ENCODE data around the gene TAF1. TPM values are rescaled to one million over a fixed set of nuclear protein-coding genes. Genes with fewer than 3 reads are reported as not detected.
"Not testable (repeated sequence)": the region's sequence is repeated elsewhere in the genome, so short reads cannot be mapped to it uniquely, and the experiment has no call there.

Gene TAF1, protein sequence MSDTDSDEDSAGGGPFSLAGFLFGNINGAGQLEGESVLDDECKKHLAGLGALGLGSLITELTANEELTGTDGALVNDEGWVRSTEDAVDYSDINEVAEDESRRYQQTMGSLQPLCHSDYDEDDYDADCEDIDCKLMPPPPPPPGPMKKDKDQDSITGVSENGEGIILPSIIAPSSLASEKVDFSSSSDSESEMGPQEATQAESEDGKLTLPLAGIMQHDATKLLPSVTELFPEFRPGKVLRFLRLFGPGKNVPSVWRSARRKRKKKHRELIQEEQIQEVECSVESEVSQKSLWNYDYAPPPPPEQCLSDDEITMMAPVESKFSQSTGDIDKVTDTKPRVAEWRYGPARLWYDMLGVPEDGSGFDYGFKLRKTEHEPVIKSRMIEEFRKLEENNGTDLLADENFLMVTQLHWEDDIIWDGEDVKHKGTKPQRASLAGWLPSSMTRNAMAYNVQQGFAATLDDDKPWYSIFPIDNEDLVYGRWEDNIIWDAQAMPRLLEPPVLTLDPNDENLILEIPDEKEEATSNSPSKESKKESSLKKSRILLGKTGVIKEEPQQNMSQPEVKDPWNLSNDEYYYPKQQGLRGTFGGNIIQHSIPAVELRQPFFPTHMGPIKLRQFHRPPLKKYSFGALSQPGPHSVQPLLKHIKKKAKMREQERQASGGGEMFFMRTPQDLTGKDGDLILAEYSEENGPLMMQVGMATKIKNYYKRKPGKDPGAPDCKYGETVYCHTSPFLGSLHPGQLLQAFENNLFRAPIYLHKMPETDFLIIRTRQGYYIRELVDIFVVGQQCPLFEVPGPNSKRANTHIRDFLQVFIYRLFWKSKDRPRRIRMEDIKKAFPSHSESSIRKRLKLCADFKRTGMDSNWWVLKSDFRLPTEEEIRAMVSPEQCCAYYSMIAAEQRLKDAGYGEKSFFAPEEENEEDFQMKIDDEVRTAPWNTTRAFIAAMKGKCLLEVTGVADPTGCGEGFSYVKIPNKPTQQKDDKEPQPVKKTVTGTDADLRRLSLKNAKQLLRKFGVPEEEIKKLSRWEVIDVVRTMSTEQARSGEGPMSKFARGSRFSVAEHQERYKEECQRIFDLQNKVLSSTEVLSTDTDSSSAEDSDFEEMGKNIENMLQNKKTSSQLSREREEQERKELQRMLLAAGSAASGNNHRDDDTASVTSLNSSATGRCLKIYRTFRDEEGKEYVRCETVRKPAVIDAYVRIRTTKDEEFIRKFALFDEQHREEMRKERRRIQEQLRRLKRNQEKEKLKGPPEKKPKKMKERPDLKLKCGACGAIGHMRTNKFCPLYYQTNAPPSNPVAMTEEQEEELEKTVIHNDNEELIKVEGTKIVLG (N-terminal part only)
- 11.1 TPM for polyA plus RNA-seq (2013, experiment 1 of 2)
- 10.6 TPM for polyA plus RNA-seq (2013, experiment 2 of 2)

DNA sequence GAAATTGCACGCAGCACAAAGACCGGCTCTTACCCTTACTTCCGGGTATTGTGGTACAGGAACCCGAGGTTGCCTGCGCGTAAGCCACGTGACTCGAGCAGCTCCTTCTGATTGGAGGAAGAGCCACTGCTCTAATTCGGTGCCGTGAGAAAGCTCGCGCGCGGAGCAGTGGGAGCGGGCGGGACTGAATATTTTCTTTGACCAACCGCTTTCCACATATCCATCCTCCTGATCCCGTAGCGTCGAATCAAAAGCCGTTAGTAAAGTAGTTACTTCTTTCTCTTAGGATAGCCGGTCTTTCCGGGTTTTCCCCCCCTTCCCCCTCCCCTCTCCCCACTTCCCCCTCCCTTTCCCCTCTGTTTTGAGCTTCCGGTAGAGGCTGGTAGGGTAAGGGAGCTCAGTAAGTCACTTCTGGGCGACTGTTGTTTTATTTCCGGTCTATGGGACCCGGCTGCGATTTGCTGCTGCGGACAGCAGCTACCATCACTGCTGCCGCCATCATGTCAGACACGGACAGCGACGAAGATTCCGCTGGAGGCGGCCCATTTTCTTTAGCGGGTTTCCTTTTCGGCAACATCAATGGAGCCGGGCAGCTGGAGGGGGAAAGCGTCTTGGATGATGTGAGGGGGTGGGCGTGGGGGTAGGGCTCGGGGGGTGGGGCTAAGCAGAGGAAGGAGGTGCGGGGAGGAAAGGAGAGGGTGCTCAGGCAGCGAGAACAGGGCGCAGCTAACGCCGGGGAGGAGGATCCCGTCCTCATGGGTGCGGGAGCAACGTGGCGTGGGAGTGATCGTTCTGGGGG lies at the start of gene TAF1:
Gene TAF1 (plus strand): TSS at position 483 of the 799 bp plus-strand sequence. CDS start 18 bp downstream, at position 501.
- H2AK5ac ChIP-seq (ENCODE audit: low read length): no peak within 1 kb of the TSS
- peak within 1 kb of the TSS; percentile 57 for H3K4me2 ChIP-seq (ENCODE audit: low read length)
- WGBS (ENCODE audit: extremely low coverage, insufficient coverage, low lambda C conversion rate): no CpG with 5 or more reads among the region's 51 CpGs
- H3K79me1 ChIP-seq (ENCODE audit: low read length): no peaks in the 10 kb centered on the region
- peak within 1 kb of the TSS; percentile 59 for H3K4ac ChIP-seq (ENCODE audit: low read depth, low read length)
- H3K4me3 ChIP-seq (ENCODE audit: low read length): peak within 1 kb of the TSS; percentile 85
- peak within 1 kb of the TSS; percentile 80 for H3K27ac ChIP-seq (ENCODE audit: low read depth, low read length)
- no peak within 1 kb of the TSS for H2BK15ac ChIP-seq (replicated peaks; ENCODE audit: low read depth)
- DNase-seq: peak; percentile 98
- peak within 1 kb of the TSS; percentile 80 for H3K18ac ChIP-seq (ENCODE audit: low read length)
- H3K36me3 ChIP-seq (ENCODE audit: control insufficient read depth, insufficient read depth, low read length): no peaks in the 10 kb centered on the region
- no peaks in the 10 kb centered on the region for H3K27me3 ChIP-seq (ENCODE audit: insufficient read depth, low read length, poor library complexity)
- no peak within 1 kb of the TSS for H4K8ac ChIP-seq (ENCODE audit: low read depth, low read length)
- H3K9ac ChIP-seq (ENCODE audit: low read length): peak within 1 kb of the TSS; percentile 95
- no peak within 1 kb of the TSS for H2BK5ac ChIP-seq (ENCODE audit: low read length)
- H3K23ac ChIP-seq (ENCODE audit: low read length): no peak within 1 kb of the TSS
- no peak within 1 kb of the TSS for H2BK120ac ChIP-seq (ENCODE audit: low read depth, low read length)
- peak within 1 kb of the TSS; percentile 96 for H3K56ac ChIP-seq (ENCODE audit: low read length)
- H3K4me1 ChIP-seq (ENCODE audit: control insufficient read depth, low read depth, low read length): no peaks in the 10 kb centered on the region
- H4K5ac ChIP-seq (ENCODE audit: low read length): no peak within 1 kb of the TSS
- peaks cover 17% of the 10 kb centered on the region for H3K79me2 ChIP-seq (ENCODE audit: control insufficient read depth, insufficient read depth, low read length)

DNA sequence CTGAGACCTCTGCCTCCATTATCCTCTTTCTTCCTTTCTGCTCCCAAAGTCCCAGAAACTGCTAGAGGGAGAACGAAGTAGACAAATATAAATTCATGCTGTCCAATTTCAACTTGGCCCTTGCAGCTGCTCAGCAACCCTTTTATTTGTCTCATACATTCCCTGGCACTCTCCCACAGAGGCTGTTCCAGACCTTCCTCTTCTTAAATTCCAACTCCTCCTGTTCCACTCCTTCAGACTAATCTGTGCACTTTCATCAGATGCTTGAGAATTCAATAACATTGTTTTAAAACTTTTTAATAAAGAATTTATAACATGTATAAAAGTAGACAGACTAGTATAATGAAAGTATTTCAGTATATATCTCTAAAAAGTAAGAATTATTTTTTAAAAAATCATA lies 49.2 kb upstream of the TAF1 start:
- H3K18ac ChIP-seq (ENCODE audit: low read length); H2BK15ac ChIP-seq (replicated peaks; ENCODE audit: low read depth); H3K79me1 ChIP-seq (ENCODE audit: low read length); H3K4me1 ChIP-seq (ENCODE audit: control insufficient read depth, low read depth, low read length); DNase-seq; H3K36me3 ChIP-seq (ENCODE audit: control insufficient read depth, insufficient read depth, low read length); H4K5ac ChIP-seq (ENCODE audit: low read length); H2AK5ac ChIP-seq (ENCODE audit: low read length); H3K27me3 ChIP-seq (ENCODE audit: insufficient read depth, low read length, poor library complexity); H3K9ac ChIP-seq (ENCODE audit: low read length); H3K79me2 ChIP-seq (ENCODE audit: control insufficient read depth, insufficient read depth, low read length); H2BK120ac ChIP-seq (ENCODE audit: low read depth, low read length); H3K56ac ChIP-seq (ENCODE audit: low read length); H2BK5ac ChIP-seq (ENCODE audit: low read length); H3K27ac ChIP-seq (ENCODE audit: low read depth, low read length); H3K4ac ChIP-seq (ENCODE audit: low read depth, low read length); H3K23ac ChIP-seq (ENCODE audit: low read length); H4K8ac ChIP-seq (ENCODE audit: low read depth, low read length); H3K4me3 ChIP-seq (ENCODE audit: low read length); H3K4me2 ChIP-seq (ENCODE audit: low read length): not testable (repeated sequence)
- no CpG with 5 or more reads among the region's 1 CpG for WGBS (ENCODE audit: extremely low coverage, insufficient coverage, low lambda C conversion rate)

DNA sequence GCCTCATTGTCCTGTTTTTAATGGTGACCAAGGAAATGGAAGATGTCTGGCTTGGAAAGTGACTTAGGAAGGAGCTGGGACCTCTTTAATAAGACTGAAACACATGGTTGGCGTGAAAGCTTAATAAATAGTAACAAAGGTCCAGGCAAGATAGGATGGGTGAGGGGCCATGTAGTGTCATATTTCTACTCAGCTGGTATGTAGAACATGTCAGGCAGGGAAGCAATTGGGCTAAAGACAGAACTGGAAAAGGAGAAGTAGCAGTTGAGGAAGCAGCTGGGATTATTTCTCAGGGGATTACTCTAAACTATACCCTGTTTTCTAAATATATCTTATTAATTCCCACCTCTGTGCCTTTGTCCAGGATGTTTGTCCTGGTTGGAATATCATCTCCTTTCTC lies 46.0 kb upstream of the TAF1 start:
- no peak overlapping the region for H3K27ac ChIP-seq (ENCODE audit: low read depth, low read length)
- no peak overlapping the region for H2BK5ac ChIP-seq (ENCODE audit: low read length)
- no peaks in the 10 kb centered on the region for H3K27me3 ChIP-seq (ENCODE audit: insufficient read depth, low read length, poor library complexity)
- H2BK120ac ChIP-seq (ENCODE audit: low read depth, low read length): no peak overlapping the region
- no peak overlapping the region for H3K4me2 ChIP-seq (ENCODE audit: low read length)
- H3K79me1 ChIP-seq (ENCODE audit: low read length): no peaks in the 10 kb centered on the region
- H3K79me2 ChIP-seq (ENCODE audit: control insufficient read depth, insufficient read depth, low read length): no peaks in the 10 kb centered on the region
- no peak overlapping the region for H3K23ac ChIP-seq (ENCODE audit: low read length)
- H3K4me3 ChIP-seq (ENCODE audit: low read length): no peak overlapping the region
- H3K36me3 ChIP-seq (ENCODE audit: control insufficient read depth, insufficient read depth, low read length): no peaks in the 10 kb centered on the region
- no peak overlapping the region for H4K5ac ChIP-seq (ENCODE audit: low read length)
- no peak overlapping the region for H3K56ac ChIP-seq (ENCODE audit: low read length)
- H4K8ac ChIP-seq (ENCODE audit: low read depth, low read length): no peak overlapping the region
- H3K4me1 ChIP-seq (ENCODE audit: control insufficient read depth, low read depth, low read length): no peaks in the 10 kb centered on the region
- WGBS (ENCODE audit: extremely low coverage, insufficient coverage, low lambda C conversion rate): no CpG with 5 or more reads among the region's 1 CpG
- no peak overlapping the region for H2BK15ac ChIP-seq (replicated peaks; ENCODE audit: low read depth)
- H3K18ac ChIP-seq (ENCODE audit: low read length): no peak overlapping the region
- DNase-seq: no peak
- no peak overlapping the region for H3K9ac ChIP-seq (ENCODE audit: low read length)
- H3K4ac ChIP-seq (ENCODE audit: low read depth, low read length): no peak overlapping the region
- H2AK5ac ChIP-seq (ENCODE audit: low read length): no peak overlapping the region

DNA sequence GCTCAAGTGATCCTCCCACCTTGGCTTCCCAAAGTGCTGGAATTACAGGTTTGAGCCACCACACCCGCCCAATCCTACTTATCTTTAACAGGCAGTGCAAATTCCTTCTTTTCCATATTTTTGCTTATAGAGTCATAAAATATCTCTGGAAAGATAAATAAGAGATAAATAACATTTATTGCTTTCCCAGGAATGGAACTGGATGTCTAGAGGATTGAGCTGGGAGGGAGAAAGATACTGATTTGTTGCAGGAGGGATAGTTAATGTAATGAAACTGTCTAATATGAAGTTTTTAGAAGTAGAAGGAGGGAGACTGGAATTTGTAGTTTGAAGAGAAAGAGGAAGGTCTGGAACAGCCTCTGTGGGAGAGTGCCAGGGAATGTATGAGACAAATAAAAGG lies 44.4 kb upstream of the TAF1 start:
- no CpG with 5 or more reads among the region's 1 CpG for WGBS (ENCODE audit: extremely low coverage, insufficient coverage, low lambda C conversion rate)
- Histone ChIP-seq H3K27me3 (ENCODE audit: insufficient read depth, low read length, poor library complexity) (no peaks in the 10 kb centered on the region), H2AK5ac (ENCODE audit: low read length) (no peak overlapping the region), H2BK15ac (replicated peaks; ENCODE audit: low read depth) (no peak overlapping the region), H3K4me2 (ENCODE audit: low read length) (no peak overlapping the region), H3K79me2 (ENCODE audit: control insufficient read depth, insufficient read depth, low read length) (no peaks in the 10 kb centered on the region), H3K27ac (ENCODE audit: low read depth, low read length) (no peak overlapping the region), H3K56ac (ENCODE audit: low read length) (no peak overlapping the region), H4K8ac (ENCODE audit: low read depth, low read length) (no peak overlapping the region), H3K18ac (ENCODE audit: low read length) (no peak overlapping the region), H3K4me3 (ENCODE audit: low read length) (no peak overlapping the region), H3K23ac (ENCODE audit: low read length) (no peak overlapping the region), H3K4ac (ENCODE audit: low read depth, low read length) (no peak overlapping the region), H3K36me3 (ENCODE audit: control insufficient read depth, insufficient read depth, low read length) (no peaks in the 10 kb centered on the region), H4K5ac (ENCODE audit: low read length) (no peak overlapping the region), H3K79me1 (ENCODE audit: low read length) (no peaks in the 10 kb centered on the region), H3K4me1 (ENCODE audit: control insufficient read depth, low read depth, low read length) (no peaks in the 10 kb centered on the region), H2BK5ac (ENCODE audit: low read length) (no peak overlapping the region), H3K9ac (ENCODE audit: low read length) (no peak overlapping the region), H2BK120ac (ENCODE audit: low read depth, low read length) (no peak overlapping the region)
- no peak for DNase-seq

DNA sequence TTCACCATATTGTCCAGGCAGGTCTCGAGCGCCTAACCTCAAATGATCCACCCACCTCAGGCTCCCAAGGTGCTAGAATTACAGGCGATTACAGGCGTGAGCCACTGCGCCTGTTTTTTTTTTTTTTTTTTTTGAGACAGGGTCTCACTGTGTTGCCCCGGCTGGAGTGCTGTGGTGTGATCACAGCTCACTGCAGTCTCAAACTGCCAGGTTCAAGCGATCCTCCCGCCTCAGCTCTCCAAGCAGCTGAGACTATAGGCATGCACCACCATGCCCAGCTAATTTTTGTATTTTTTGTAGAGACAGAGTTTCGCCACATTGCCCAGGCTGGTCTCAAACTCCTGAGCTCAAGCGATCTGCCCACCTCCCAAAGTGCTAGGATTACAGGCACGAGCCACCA lies 41.7 kb upstream of the TAF1 start:
- not testable (repeated sequence) for H3K4me3 ChIP-seq (ENCODE audit: low read length); H2BK5ac ChIP-seq (ENCODE audit: low read length); H3K79me2 ChIP-seq (ENCODE audit: control insufficient read depth, insufficient read depth, low read length); H3K9ac ChIP-seq (ENCODE audit: low read length); H3K4ac ChIP-seq (ENCODE audit: low read depth, low read length); H4K5ac ChIP-seq (ENCODE audit: low read length); H3K4me1 ChIP-seq (ENCODE audit: control insufficient read depth, low read depth, low read length); H3K36me3 ChIP-seq (ENCODE audit: control insufficient read depth, insufficient read depth, low read length); H3K23ac ChIP-seq (ENCODE audit: low read length); DNase-seq; H3K18ac ChIP-seq (ENCODE audit: low read length); H3K27me3 ChIP-seq (ENCODE audit: insufficient read depth, low read length, poor library complexity); H3K27ac ChIP-seq (ENCODE audit: low read depth, low read length); H4K8ac ChIP-seq (ENCODE audit: low read depth, low read length); H2AK5ac ChIP-seq (ENCODE audit: low read length); H2BK120ac ChIP-seq (ENCODE audit: low read depth, low read length); H2BK15ac ChIP-seq (replicated peaks; ENCODE audit: low read depth); H3K56ac ChIP-seq (ENCODE audit: low read length); H3K4me2 ChIP-seq (ENCODE audit: low read length); H3K79me1 ChIP-seq (ENCODE audit: low read length)
- WGBS (ENCODE audit: extremely low coverage, insufficient coverage, low lambda C conversion rate): no CpG with 5 or more reads among the region's 11 CpGs

Data from mesendoderm (in vitro differentiated cells).